K562 treated with DMSO at 1 percent for 4 hours (cell line): ENCODE results near the gene RFX3. TPM values are rescaled to one million over a fixed set of nuclear protein-coding genes. Genes with fewer than 3 reads are reported as not detected.

ENCODE experiments used
- total RNA-seq: library from RNA; unstranded; fragments of 300-600 nt; gene quantifications from 2 replicates; pipeline ENCODE4 v1.2.3, GENCODE V29; 2022; ENCODE audit not compliant: insufficient read depth

The RFX3 gene
- total RNA-seq, result 4.2 and 4.7 TPM in 2 replicates

GRCh38 chr9:3525836-3526164 is at the start of gene RFX3:
Gene RFX3, minus strand, starts transcription at chr9:3526001. Its CDS starts 130,413 bp downstream, at chr9:3395588.

